ENCODE data around the gene TRPV2. TPM values are rescaled to one million over a fixed set of nuclear protein-coding genes. Genes with fewer than 3 reads are reported as not detected.

TRPV2 gene
- total RNA-seq, 4 donors from 2014 or later, result 7.8 to 66.1 (median 17.0) TPM

GRCh38 chr17:16440901-16441629 is 25.7 kb downstream of the TRPV2 start:
- no peak for TF ChIP-seq CTCF (IDR thresholded peaks at IDR 0.05; ENCODE audit: low read depth)

GRCh38 chr17:16442141-16442540 is 26.8 kb downstream of the TRPV2 start:
- TF ChIP-seq CTCF (IDR thresholded peaks at IDR 0.05; ENCODE audit: low read depth), result no peak

GRCh38 chr17:16442594-16443510 is 27.5 kb downstream of the TRPV2 start:
- no peak for TF ChIP-seq CTCF (IDR thresholded peaks at IDR 0.05; ENCODE audit: low read depth)

GRCh38 chr17:16443511-16444257 is 28.3 kb downstream of the TRPV2 start:
- no peak for TF ChIP-seq CTCF (IDR thresholded peaks at IDR 0.05; ENCODE audit: low read depth)

- no peak for TF ChIP-seq CTCF (IDR thresholded peaks at IDR 0.05; ENCODE audit: low read depth)
Observed at GRCh38 chr17:16444258-16444886, 29.0 kb downstream of the TRPV2 start.

GRCh38 chr17:16446338-16446983 is 31.1 kb downstream of the TRPV2 start:
- TF ChIP-seq CTCF (IDR thresholded peaks at IDR 0.05; ENCODE audit: low read depth), result no peak
